Activated T-cell treated with anti-CD3 and anti-CD28 coated beads, Interleukin-2, amount 50 U/mL, for 1 hour (primary cell): Measurements from ENCODE around the gene TMEM40.

Experiments used
- DNase-seq: peaks from one replicate; pipeline ENCODE4 v3.0.0-alpha.2; 2020

Gene TMEM40

DNA sequence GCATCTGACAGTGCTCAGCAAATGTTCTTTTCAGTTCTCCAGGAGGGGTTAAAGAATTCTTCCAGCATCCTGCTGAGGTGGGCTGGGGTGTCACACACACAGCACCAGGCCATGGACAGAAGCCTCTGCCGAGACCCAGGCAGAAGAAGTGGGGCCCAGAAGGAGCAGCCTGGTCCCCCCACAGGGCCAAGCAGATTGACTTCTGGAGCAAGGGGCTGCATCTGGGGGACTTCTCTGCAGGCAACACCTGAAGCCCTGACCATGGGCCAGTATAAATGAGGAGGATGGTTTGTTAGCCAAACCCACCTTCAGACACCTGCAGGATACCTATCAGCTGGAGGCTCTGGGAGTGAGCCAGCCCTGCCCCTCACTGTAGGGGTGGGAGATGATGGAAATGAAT, 16.2 kb upstream of the TMEM40 start:
- DNase-seq, result no peak

DNA sequence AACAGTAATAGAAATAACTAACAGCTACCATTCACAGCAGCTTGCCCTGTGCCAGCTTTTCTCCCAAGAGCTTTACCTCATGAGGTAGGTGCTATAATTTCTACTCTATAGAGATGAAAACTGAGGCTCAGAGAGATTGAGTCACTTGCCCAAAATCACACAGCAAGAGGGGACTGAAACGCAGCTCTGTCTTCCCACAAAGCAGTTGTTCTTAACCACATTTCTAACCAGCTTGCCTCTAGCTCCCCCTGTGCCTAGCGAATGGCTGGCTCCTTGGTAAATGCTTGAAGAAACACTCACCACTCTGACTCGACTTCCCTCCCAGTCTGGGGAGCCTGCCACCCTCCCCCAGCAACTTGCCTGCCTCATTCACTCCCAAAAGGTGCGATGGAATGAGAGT, 15.6 kb upstream of the TMEM40 start:
- no peak for DNase-seq

DNA sequence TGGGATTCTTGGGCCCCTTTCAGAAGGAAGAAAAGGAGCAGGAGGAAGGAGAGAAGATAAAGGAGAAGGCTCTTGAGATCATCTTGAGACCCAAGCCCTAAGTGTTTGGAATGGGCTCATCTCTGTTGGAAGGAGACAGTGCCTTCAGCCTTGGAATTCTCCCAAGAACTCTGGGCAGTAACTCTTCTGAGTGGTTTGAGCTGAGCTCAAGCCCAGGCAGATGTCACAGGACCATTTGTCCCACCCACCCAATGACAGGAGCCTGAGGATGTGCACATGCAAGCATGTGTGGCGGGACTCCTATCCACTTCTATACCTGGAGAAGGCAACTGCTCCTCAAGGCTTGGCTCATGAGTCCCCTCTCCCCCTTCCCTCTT, 14.6 kb upstream of the TMEM40 start:
- DNase-seq, result no peak

DNA sequence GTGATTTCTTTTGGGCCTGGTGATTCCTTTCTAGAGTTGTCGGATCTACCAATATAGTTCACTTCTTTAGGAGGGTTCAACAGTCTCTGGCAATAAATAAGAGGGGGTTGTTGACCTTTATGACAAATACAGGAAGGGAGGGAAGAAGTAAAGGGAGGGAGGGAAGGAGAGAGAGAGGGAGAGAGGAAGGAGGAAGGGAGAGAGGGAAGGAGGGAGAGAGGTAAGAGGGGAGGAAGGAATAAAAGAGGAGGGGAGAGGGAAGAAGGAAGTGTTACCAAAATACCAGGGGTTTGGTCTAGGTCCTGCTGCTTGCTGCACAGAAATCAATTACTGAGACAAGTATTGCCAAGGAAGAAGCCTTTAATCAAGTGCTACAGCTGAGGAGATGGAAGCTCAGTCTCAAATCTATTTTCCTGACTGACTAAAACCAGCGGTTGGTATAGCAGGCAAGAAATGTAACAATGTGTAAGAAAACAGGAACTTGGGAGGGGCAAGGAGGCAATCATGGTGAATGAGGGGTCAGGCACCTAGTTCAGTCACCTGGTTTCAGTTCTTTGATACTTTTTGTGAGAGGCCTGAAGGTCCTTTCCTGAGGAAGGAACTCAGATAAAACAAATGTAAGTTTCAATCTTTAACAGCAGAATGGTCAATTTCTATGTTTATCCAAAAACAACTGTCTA, 14.1 kb upstream of the TMEM40 start:
- no peak for DNase-seq

DNA sequence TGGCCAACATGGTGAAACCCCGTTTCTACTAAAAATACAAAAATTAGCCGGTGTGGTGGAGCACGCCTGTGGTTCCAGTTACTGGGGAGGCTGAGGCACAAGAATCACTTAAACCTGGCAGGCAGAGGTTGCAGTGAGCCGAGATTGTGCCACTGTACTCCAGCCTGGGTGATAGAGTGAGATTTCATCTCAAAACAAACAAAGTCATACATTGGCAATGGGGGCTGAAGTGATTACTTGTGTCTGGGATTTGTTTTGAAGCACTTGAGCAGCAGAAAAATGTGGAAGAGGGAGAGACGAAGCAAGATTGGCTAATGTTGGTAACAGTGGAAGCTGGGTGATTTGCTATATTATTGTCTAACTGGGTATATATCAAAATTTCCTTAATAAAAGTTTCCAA, 13.4 kb upstream of the TMEM40 start:
- no peak for DNase-seq

DNA sequence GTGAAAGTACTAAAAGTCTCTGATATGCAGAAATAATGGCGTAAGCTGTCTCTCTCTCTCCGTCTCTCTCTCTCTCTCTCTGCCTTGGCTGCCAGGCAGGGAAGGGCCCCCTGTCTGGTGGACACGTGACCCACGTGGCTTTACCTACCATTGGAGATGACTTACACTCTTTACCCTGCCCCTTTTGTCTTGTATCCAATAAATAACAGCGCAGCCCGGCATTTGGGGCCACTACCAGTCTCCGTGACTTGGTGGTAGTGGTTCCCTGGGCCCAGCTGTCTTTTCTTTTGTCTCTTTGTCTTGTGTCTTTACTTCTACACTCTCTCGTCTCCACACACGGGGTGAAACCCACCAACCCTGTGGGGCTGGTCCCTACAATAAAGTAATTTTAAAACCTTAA, 12.2 kb upstream of the TMEM40 start:
- no peak for DNase-seq

DNA sequence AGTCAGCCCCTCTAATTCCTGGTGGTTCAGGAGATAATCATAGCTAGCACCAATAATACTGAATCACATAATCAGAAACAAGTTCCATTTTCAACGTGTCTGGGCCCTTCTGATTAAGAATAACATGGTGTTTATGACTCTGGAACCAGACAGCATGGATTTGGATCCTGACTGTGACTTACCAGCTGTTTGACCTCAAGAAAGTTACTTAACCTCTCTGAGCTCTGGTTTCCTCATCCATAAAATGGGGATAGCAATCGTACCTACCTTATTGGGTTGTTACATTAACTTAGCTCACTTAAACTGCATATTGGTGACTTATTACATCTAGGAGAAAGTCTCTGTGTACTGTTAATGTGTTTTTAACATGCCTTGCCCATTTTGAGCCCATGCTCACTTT, 10.7 kb upstream of the TMEM40 start:
- DNase-seq, result no peak

DNA sequence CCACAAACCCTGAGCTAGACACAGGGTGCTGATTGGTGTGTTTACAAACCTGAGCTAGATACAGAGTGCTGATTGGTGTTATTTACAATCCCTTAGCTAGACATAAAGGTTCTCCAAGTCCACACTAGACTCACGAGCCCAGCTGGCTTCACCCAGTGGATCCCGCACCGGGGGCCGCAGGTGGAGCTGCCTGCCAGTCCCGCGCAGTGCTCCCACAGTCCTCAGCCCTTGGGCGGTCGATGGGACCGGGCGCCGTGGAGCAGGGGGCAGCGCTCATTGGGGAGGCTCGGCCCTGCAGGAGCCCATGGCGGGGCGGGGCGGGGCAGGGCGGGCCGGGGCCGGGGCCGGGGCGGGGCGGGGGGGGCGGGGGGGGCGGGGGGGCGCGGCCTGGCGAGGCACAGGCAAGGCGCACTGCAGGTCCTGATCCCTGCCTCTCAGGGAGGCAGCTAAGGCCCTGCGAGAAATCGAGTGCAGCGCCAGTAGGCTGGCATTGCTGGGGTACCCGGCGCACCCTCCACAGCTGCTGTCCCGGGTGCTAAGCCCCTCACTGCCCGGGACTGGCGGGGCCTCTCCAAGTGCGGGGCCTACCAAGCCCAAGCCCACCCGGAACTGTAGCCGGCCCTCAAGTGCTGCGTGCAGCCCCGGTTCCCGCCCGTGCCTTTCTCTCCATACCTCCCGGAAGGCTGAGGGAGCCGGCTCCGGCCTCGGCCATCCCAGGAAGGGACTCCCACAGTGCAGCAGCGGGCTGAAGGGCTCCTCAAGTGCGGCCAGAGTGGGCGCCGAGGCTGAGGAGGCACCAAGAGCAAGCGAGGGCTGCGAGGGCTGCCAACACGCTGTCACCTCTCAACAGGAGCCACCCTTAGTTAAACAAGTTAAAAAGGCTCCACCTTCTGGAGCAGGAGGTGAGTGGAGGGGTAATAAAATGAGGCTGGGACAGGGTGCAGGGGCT, 9.8 kb upstream of the TMEM40 start:
- DNase-seq, result no peak

DNA sequence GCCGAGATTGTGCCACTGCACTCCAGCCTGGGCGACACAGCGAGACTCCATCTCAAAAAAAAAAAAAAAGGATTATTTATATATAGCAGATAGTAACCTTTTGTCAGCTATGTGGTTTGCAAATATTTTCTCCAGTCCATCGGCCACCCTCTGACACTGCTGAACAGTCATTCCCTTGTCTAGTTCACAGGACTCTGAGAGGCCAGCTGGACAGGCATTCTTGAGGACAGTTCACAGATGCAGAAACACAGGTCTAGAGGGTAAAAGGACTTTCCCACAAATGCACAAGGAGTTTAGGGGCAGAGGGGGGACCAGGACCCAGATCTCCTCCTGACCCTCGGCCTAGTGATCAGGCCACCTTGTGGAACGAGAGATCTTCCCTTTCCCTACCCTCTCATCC, 7.5 kb upstream of the TMEM40 start:
- DNase-seq, result no peak

DNA sequence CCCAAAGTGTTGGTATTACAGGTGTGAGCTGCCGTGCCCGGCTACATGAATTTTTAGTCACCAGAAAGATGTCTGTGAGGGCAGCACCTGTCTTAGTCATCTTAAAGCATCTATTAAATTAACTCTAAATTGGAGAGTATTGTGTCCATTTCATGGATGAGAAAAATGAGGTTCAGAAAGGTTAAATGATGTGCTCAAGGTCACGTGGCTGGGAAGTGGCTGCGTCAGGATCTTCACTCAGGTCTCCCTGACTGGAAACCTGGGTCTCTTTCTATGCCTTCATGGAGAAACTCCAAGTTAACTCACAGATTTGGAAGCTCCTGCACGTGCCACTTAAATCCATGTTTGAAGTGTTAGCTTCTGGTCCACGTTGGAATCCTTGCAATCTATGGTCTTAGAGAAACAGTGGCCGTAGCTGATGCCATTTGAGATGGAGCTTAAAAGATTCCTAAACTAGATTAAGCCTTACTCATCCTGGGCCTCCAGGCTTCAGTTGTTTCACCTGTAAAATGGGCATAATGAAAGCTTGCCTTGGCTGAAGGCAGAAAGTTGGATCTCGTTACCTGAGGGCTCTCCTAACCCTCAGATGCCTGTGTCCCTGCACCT, 5.2 kb upstream of the TMEM40 start:
- no peak for DNase-seq

DNA sequence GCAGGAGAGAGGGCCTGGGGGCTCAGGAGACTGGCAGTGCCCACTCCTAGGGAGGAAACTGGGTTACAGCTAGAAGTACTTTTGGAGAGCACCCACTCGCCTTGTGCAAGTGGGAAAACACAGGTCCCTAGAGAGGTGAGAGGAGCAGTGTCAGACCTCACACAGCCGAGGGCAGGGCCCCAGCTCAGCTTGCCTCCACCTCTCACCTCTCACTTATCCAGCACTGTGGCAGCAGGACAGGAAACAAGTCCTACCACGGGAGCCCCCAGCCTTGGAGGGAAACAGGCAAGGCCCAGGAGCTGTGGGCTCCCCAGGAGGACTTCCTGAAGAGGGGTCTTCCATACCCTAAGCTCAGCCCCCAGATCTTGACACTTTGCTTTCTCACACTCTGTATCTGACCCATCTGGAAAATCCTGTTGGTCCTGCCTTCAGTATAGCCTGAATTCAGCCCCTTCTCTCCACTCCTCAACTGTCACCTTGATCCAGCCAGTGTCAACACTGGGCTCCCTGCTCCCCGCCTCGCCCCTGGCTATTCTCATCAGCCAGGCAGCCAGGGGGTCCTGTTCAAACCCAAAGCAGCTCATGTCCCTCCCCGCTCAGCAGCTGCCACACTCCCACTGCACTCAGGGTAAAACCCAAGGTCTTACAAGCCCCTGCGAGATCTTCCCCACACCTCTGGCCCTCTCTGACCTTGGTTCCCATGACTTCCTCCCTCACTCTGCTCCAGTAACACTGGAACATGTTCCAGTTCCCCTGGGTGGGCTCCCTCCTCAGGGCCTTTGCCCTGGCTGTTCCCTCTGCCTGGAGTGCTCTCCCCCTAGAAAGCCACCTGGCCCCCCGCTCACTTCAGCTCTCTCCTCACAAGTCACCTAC, 870 bp upstream of the TMEM40 start:
- DNase-seq, result no peak

DNA sequence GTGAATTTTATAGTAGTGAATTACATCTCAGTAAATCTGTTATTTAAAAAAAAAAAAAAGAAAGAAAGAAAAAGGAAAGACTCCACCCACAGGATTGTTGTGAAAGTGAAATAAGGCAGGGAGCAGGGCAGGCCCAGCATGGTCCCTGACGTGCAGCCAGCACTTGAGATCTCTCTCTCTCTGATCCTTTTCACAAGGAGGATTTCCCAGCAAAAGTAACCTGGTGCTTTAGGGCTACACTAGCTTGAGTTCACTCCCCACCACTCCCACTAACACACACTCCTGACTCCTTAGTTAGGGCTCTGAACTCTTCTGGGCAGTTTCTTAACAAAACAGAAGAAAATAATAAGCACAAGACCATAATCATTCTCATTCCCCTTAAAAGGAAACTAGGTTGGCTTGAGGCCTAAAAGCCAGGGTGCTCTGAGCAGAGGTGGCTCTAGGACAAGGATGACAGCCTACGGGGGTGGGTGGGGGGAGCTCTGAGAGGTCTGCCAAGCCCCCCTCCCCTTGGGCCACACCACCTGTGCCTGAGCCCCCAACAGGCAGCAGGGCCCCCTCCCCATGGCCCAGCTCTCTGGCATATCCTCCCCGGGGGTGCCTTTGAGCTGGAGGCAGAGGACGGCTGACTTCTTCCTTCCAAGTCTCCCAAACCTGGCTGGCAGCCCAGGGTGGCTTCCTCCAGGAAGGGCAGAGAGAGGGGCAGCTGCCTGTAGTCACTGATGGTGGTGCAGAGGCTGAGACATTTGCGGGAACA, 856 bp downstream of the TMEM40 start:
- DNase-seq, result no peak

DNA sequence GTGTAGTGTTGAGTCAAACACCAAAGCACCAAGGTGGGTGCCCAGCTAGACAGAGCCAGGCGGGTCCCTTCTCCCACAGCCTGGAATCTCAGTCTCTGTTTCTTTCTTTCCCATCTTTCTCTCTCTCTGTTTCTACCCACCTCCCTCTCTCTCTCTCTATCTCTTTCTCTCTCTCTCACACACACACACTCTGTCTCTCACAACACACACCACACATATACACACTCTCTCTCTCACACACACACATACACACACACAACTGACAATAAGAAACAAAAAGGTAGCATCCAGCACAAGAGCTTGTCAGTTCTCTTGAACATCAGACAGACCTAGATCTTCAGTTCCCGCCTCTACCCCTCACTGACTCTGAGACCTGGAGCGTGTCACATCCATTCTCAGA, 2.4 kb downstream of the TMEM40 start:
- DNase-seq, result no peak

DNA sequence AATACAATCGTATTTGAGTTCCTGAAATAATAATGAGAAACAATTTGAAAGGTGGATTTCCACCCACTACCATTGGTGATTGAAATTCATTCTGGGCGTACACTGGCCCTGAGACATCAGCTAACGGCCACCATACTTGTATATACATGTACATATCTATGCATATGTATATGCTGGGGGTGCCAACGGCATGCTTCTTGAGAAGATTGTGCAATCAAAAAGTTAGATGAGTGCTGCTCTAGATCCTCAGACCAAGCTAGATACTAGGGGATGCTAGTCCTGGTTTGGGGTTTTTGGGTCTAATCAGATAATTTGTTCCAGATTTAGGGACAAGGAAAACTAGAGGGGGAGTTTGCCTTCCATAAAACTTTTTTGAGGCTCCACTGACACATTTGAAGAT, 2.9 kb downstream of the TMEM40 start:
- DNase-seq, result no peak

DNA sequence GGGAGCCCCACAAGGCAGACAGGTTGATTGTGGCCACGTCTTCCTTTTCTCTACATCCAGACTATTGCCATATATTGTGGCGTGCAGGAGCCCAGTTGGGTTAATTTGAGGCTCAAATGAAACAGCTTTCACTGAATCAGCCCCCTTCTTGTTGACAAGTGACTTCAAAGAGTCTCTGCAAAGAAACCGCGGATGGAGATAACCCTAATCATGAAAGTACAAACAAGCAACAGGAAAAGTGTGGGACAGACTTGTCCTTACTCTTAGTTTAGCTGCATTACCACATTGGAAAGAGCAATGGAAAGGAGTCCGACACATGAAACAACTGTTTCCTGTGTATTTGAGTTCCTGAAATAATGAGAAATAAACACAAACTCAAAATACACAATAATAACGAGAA, 3.3 kb downstream of the TMEM40 start:
- no peak for DNase-seq

DNA sequence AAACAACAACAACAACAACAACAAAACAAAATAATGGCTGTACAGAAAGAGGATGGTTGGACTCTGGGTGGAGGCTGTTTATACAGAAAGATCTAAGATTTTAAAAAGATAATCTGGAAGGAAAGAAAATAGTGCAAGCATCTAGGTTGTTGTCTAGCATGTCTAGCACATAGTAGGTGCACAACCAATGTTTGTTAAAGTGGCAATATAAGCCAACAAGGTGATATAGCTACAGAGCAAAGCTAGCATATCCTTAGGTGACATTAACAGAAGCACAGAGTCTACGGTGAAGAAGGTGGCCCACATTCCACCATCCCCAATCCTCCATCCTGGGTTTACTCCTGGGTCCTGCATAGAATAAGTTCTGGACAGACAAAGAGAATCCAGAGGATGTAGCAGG, 4.7 kb downstream of the TMEM40 start:
- DNase-seq, result no peak

DNA sequence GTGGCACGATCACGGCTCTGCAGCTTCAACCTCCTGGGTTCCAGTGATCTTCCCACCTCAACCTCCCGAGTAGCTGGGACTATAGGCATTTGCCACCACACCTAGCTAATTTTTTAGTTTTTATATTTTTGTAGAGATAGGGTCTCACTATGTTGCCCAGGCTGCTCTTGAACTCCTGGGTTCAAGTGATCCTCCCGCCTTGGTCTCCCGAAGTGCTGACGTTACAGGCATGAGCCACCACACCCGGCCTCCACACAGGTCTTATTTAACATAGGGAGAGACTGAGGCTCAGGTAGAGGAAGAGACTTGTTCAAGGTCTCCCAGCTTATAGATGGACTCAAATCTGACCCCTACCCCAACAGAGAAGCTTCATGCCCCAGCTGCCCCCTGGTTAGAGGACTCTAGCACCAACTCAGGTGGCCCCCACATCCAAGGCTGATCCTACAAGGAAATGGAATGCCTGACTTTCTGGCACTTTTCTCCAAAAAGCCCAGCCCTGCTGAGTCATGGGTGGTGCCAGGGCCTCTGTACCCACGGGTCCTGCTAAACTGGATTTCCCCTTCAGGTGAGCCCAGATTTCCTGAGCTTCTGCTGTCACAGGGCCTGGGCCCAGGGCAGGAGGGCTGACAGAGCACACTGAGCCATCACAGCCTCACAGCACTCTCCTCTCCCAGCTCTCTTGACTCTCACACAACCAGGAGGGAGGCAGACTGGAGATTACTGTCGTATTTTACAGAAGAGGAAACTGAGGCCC, 5.6 kb downstream of the TMEM40 start:
- no peak for DNase-seq

DNA sequence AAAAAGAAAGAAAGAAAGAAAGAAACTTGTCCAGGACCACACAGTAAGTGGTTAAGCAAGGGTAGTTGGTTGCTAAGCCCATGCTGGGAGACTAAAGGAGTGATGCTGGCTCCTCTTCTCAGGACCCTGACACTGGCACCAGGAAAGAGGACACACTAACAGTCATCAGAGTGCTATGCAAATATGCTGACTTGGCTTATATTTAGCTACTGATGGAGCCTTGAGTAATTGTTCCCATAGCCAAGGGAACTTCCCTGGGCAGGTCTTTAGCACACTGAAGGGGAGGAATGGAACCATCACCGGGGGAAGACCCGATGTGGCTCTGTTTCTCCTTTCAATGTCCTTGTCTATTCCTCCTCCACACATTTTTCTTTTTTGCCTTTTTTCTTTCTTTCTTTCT, 6.2 kb downstream of the TMEM40 start:
- DNase-seq, result no peak

DNA sequence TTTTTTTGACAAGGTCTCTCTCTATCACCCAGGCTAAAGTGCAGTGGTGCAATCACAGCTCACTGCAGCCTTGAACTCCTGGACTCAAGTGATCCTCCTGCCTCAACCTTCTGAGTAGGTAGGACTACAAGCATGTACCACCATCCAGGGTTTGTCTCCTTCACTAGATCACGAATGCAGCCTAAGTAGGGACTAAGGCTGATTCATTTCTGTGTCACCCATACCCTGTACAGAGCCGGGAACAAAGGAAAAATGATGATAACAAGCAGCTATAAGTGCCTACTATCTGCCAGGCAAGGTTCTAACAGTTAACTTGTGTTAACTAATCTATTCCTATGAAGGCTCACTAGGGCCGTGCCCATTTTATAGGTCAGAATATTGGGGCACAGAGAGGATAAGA, 7.0 kb downstream of the TMEM40 start:
- DNase-seq, result no peak

DNA sequence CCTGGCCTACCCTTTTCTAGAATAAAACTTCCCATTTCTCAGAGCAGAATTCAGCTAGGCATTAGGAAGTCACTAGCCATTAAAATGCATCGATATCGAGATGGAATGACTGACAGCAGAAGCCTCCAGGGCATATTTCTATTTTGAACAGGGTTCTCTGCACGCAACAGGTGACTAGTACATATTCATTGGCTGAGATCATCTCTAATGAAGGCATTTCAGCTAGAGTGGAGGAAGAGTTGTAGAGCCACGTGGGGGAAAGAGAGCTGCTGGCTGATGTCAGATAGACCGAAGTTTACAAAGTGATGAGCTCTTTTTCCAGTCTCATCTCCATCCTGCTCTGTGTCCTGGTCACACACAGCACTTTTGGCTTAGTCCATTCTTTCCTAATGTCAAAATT, 7.5 kb downstream of the TMEM40 start:
- DNase-seq, result no peak

DNA sequence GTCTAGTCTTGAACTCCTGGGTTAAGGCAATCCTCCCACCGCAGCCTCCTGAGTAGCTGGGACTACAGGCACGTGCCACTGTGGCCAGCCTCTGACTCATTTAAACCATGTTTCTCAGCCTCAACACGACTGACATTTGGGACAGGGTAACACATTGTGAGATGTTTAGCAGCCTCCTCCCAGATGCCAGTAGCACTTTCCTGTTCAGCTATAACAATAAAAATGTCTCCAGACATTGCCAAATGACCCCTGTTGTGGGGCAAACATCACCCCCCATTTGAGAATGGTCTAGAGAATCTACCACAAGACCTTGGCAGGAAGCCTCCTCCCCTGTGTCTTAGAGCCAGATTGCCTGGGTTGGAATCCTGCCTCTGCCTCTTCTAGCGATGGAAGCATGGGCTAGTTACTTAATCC, 8.4 kb downstream of the TMEM40 start:
- no peak for DNase-seq

DNA sequence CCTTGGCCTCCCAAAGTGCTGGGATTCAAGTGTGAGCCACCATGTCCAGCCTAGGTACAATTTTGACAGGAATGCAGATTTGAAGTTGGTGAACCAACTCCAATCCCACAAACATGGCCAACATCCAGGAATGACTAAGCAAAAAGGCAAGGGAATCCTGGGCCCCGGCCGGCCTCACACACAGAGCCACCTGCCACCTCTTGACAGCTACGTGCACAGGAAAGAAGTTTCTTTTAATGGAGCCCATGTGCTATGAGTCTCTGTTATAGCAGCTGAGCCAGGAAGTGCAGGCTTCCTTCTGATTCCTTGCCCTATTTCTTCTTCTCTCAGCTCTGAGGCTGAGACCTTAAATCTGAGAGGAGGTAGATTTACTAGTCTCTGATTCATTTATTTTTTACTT, 8.8 kb downstream of the TMEM40 start:
- DNase-seq, result no peak
